ENCODE results near the gene RNF157. TPM values are rescaled to one million over a fixed set of nuclear protein-coding genes. Genes with fewer than 3 reads are reported as not detected.
A peak's percentile ranks its signal among the peaks of the same experiment; 100 is the strongest.

RNF157 gene
- total and polyA plus RNA-seq, 2 of the 13 experiments (the other 11 are each of a cell fraction or from before 2014, with no cell fraction given): 0.44 to 1.5 TPM

GRCh38 chr17:76237859-76238313, 2.4 kb downstream of the RNF157 start (continued):
- 0 out of 2 replicates have a peak, but pooled peaks have one; percentile 37 for TF ChIP-seq ZHX1 (CRISPR knock-in tag; IDR thresholded peaks at IDR 0.05; ENCODE audit: low read depth)
- no peak for TF ChIP-seq HCFC1 (IDR thresholded peaks at IDR 0.05; ENCODE audit: low read depth, low read length)
- peak; percentile 56; the same call in 1 of the 2 replicates for TF ChIP-seq JUNB (CRISPR knock-in tag; IDR thresholded peaks at IDR 0.05; ENCODE audit: borderline replicate concordance)
- TF ChIP-seq MXI1 (IDR thresholded peaks at IDR 0.05; ENCODE audit: borderline replicate concordance, low read depth, low read length): 0 out of 3 replicates have a peak, but pooled peaks have one; percentile 30
- TF ChIP-seq ATF2 (CRISPR knock-in tag; IDR thresholded peaks at IDR 0.05): no peak
- TF ChIP-seq HNF4A (CRISPR knock-in tag; IDR thresholded peaks at IDR 0.05): peak; percentile 59
- TF ChIP-seq REL (CRISPR knock-in tag; conservative IDR thresholded peaks at IDR 0.05): no peak
- peak; percentile 93 for TF ChIP-seq ARID5B (CRISPR knock-in tag; IDR thresholded peaks at IDR 0.05)
- peak; percentile 65 for TF ChIP-seq PPARG (CRISPR knock-in tag; conservative IDR thresholded peaks at IDR 0.05)
- peak; percentile 27; the same call in 1 of the 2 replicates for TF ChIP-seq ZBTB43 (CRISPR knock-in tag; conservative IDR thresholded peaks at IDR 0.05)
- no peak for TF ChIP-seq TEAD2 (CRISPR knock-in tag; IDR thresholded peaks at IDR 0.05)
- no peak; the same call in 1 of the 2 replicates for TF ChIP-seq ZNF33A (CRISPR knock-in tag; IDR thresholded peaks at IDR 0.05; ENCODE audit: borderline replicate concordance)
- TF ChIP-seq ZBTB20 (CRISPR knock-in tag; IDR thresholded peaks at IDR 0.05; ENCODE audit: borderline replicate concordance, low read depth): peak; percentile 61; the same call in 1 of the 2 replicates
- TF ChIP-seq CEBPZ (IDR thresholded peaks at IDR 0.05; ENCODE audit: low read length): no peak
- TF ChIP-seq ZBTB3 (CRISPR knock-in tag; IDR thresholded peaks at IDR 0.05; ENCODE audit: borderline replicate concordance, low read depth): no peak
- TF ChIP-seq NKX3-1 (CRISPR knock-in tag; IDR thresholded peaks at IDR 0.05): peak; percentile 91
- TF ChIP-seq NR2F6 (IDR thresholded peaks at IDR 0.05): peak; percentile 89
- peak; percentile 79 for TF ChIP-seq NR2F6 (CRISPR knock-in tag; IDR thresholded peaks at IDR 0.05)
